SKM-1 (cell line): ENCODE results near the gene GNA14.
"Not testable (repeated sequence)": the region's sequence is repeated elsewhere in the genome, so short reads cannot be mapped to it uniquely, and the experiment has no call there.

Experiments
- DNase-seq: peaks from one replicate; lab custom pipeline; 2025; ENCODE audit not compliant: unreplicated experiment; lab: John Stamatoyannopoulos, UW

Gene GNA14

GRCh38 chr9:77497322-77498198, 150.6 kb downstream of the GNA14 start:
- no peak for DNase-seq

- no peak for DNase-seq
Observed at GRCh38 chr9:77495834-77496671, 152.1 kb downstream of the GNA14 start.

- not testable (repeated sequence) for DNase-seq
Observed at GRCh38 chr9:77490279-77490678, 157.8 kb downstream of the GNA14 start.

GRCh38 chr9:77489405-77490163, 158.5 kb downstream of the GNA14 start:
- not testable (repeated sequence) for DNase-seq

GRCh38 chr9:77488439-77489126, 159.5 kb downstream of the GNA14 start:
- peak; percentile 1 for DNase-seq

GRCh38 chr9:77486968-77487367, 161.2 kb downstream of the GNA14 start:
- no peak for DNase-seq

GRCh38 chr9:77486463-77486862, 161.7 kb downstream of the GNA14 start:
- no peak for DNase-seq

- DNase-seq, result no peak
Observed at GRCh38 chr9:77475641-77476473, 172.3 kb downstream of the GNA14 start.

GRCh38 chr9:77474936-77475335, 173.2 kb downstream of the GNA14 start:
- no peak for DNase-seq

GRCh38 chr9:77472646-77473045, 175.5 kb downstream of the GNA14 start:
- DNase-seq, result no peak

- no peak for DNase-seq
Observed at GRCh38 chr9:77471572-77471971, 176.6 kb downstream of the GNA14 start.

- DNase-seq, result no peak
Observed at GRCh38 chr9:77469515-77470231, 178.4 kb downstream of the GNA14 start.

- DNase-seq, result no peak
Observed at GRCh38 chr9:77464661-77465060, 183.5 kb downstream of the GNA14 start.

- no peak for DNase-seq
Observed at GRCh38 chr9:77463151-77463550, 185.0 kb downstream of the GNA14 start.

GRCh38 chr9:77462066-77462465, 186.1 kb downstream of the GNA14 start:
- DNase-seq, result no peak

- DNase-seq, result no peak
Observed at GRCh38 chr9:77460938-77461337, 187.2 kb downstream of the GNA14 start.

GRCh38 chr9:77457916-77458592, 190.1 kb downstream of the GNA14 start:
- peak; percentile 9 for DNase-seq

- DNase-seq, result peak; percentile 8
Observed at GRCh38 chr9:77456829-77457437, 191.2 kb downstream of the GNA14 start.
